Measurements from ENCODE around the gene PAK6. TPM values are rescaled to one million over a fixed set of nuclear protein-coding genes. Genes with fewer than 3 reads are reported as not detected.

Gene PAK6
- total and polyA plus RNA-seq, 9 of the 15 experiments (the other 6 are each of a cell fraction or from before 2014, with no cell fraction given): 0.03 to 0.74 (median 0.16) TPM; not detected in 2

GRCh38 chr15:40322531-40323238, 83.8 kb downstream of the PAK6 start:
- Histone ChIP-seq H3K9me1 (ENCODE audit: control insufficient read depth, insufficient read depth, low read length) (no peaks in the 10 kb centered on the region), H3K27me3 (ENCODE audit: control insufficient read depth in 2 of 2, insufficient read depth in 2 of 2, low read length in 2 of 2) (no peaks in the 10 kb centered on the region), H3K9me3 (replicated peaks; ENCODE audit: control insufficient read depth, insufficient read depth, low read depth, low read length) (no peaks in the 10 kb centered on the region), H4K20me1 (replicated peaks; ENCODE audit: control insufficient read depth, insufficient read depth, low read length) (no peaks in the 10 kb centered on the region; the same call in 1 of the 2 replicates), H3K4me2 (ENCODE audit: insufficient read depth, low read length) (peak overlapping the region; percentile 50), H3K36me3 (ENCODE audit: control insufficient read depth, insufficient read depth, low read length) (peaks cover 24% of the 10 kb centered on the region), H3K9ac (ENCODE audit: insufficient read depth in 1 of 2, low read depth in 2 of 2, low read length in 2 of 2) (peak overlapping the region in 1 of 2 experiments; percentile 77; a peak in 2 of 4 replicates), H3K4me3 (peak overlapping the region; percentile 51), H3K27ac (ENCODE audit: extremely low read depth, low read depth, low read length) (no peak overlapping the region), H3K4me1 (replicated peaks in 1 of 2; ENCODE audit: control insufficient read depth in 2 of 2, insufficient read depth in 2 of 2, low read length in 2 of 2) (peaks cover 26 to 34% of the 10 kb centered on the region in 2 experiments), H2AFZ (ENCODE audit: low read depth, low read length) (peak overlapping the region; percentile 56), H3K79me2 (ENCODE audit: control insufficient read depth, insufficient read depth, low read length) (peaks cover 21% of the 10 kb centered on the region)
- POLR2A ChIA-PET: interaction anchor here (0.6 to 1.9 kb wide), 8 partner anchors 10 to 159 kb away, joined by 3 to 10 read pairs (median 4); partner anchors contain the start of gene CCDC9B
- ATAC-seq (no peak), FAIRE-seq (no peak), DNase-seq (ENCODE audit: extremely low read depth in 1 of 4, low spot score in 3 of 4) (no peak)
- intact Hi-C loops (cut with micrococcal nuclease): loop anchor here (5.0 kb wide), 2 partner anchors 40 to 100 kb away; partner anchors contain the start of gene ANKRD63
- in situ Hi-C loops (cut with MboI): no loop called here
- no TSS peak for BruUV-seq (replicated peaks)
- WGBS (ENCODE audit: insufficient coverage, low coverage, missing lambda C conversion rate): 65% methylated on average over 19 of the region's 26 CpGs
- CTCF ChIA-PET (ENCODE audit: low intra/inter-chr PET ratio): interaction anchor here (1.6 to 1.8 kb wide), 2 partner anchors 14 to 100 kb away, joined by 5 read pairs; no protein-coding TSS in a partner anchor
- no peak for TF ChIP-seq ZNF57 (CRISPR knock-in tag; IDR thresholded peaks at IDR 0.05)
- 0 out of 2 replicates have a peak, but pooled peaks have one; percentile 4 for TF ChIP-seq RREB1 (CRISPR knock-in tag; IDR thresholded peaks at IDR 0.05)
- TF ChIP-seq MXI1 (IDR thresholded peaks at IDR 0.05; ENCODE audit: low read depth, low read length): no peak
- TF ChIP-seq NFIC (IDR thresholded peaks at IDR 0.05): peak; percentile 76

Measured in K562 (cell line).